Esophagus muscularis mucosa (tissue), 4 donors: ENCODE measurements around the gene SLAIN2. TPM values are rescaled to one million over a fixed set of nuclear protein-coding genes. Genes with fewer than 3 reads are reported as not detected.

Experiments used
- DNase-seq: peaks from one replicate; pipeline ENCODE4 v3.0.0-alpha.2; 2017; ENCODE audit errors: extremely low spot score
- H3K27ac ChIP-seq, 4 donors: fragments of 200-600 bp; sonication (generic); replicated peaks in 1 of 4; 1 replicate in 3 of 4; 2 replicates in 1 of 4; pipeline ENCODE4 v1.5.1; 2016 to 2019; ENCODE audit warnings: mild to moderate bottlenecking in 1 of 4
- H3K27me3 ChIP-seq, 4 donors: fragments of 200-600 bp; sonication (generic); one replicate each; pipeline versions ENCODE4 v1.5.1 to v1.6.0; 2016 to 2019
- H3K36me3 ChIP-seq, 4 donors: fragments of 200-600 bp; sonication (generic); one replicate each; pipeline ENCODE4 v1.5.1; 2016 to 2019
- H3K4me1 ChIP-seq, 4 donors: fragments of 200-600 bp; sonication (generic); one replicate each; pipeline ENCODE4 v1.5.1; 2016 to 2019
- H3K4me3 ChIP-seq, 4 donors: fragments of 200-600 bp; sonication (generic); 1 replicate in 2 of 4; 2 replicates in 2 of 4; pipeline ENCODE4 v1.5.1; 2016 to 2019; ENCODE audit warnings: mild to moderate bottlenecking in 4 of 4, moderate library complexity in 1 of 4
- H3K9me3 ChIP-seq, 4 donors: fragments of 200-600 bp; sonication (generic); 1 replicate in 3 of 4; 2 replicates in 1 of 4; pipeline ENCODE4 v1.5.1; 2016 to 2019
- CTCF ChIP-seq, 3 experiments: fragments of 200-600 bp in 2 of 3; fragments of 450-650 bp in 1 of 3; sonication (generic) in 2 of 3; IDR thresholded peaks; one replicate each; pipeline ENCODE4 v1.5.1; 2017 to 2019; ENCODE audit warnings: antibody characterized with exemption in 3 of 3, mild to moderate bottlenecking in 2 of 3, moderate library complexity in 1 of 3
- EP300 ChIP-seq: sonication (generic); formaldehyde crosslinking; IDR thresholded peaks from one replicate; pipeline ENCODE4 v1.6.1; 2017; ENCODE audit warnings: antibody characterized with exemption
- POLR2A ChIP-seq: fragments of 450-650 bp; IDR thresholded peaks from one replicate; pipeline ENCODE4 v1.6.1; 2017; ENCODE audit warnings: antibody characterized with exemption, moderate library complexity, mild to moderate bottlenecking, low read depth
- POLR2AphosphoS5 ChIP-seq, 2 donors: sonication (generic); formaldehyde crosslinking; IDR thresholded peaks; one replicate each; pipeline ENCODE4 v1.6.1; 2017; ENCODE audit warnings: antibody characterized with exemption in 2 of 2
- WGBS: methylation state at CpG from one replicate; pipeline ENCODE4 v1.1.5; 2018; 5-methylcytosine and 5-hydroxymethylcytosine counted together
- intact Hi-C: fragments of 100-400 bp; cut with DNase I; formaldehyde crosslinking; loops from one replicate; pipeline ENCODE4 v1.15.1; 2023
- total RNA-seq, 4 donors: library from RNA; depleted of rRNA; stranded (reverse); fragments of >200 nt; gene quantifications; one replicate each; pipeline versions ENCODE4 v1.1.0 to v1.2.1, GENCODE V29; 2016

Gene SLAIN2
- total RNA-seq, 4 donors from 2014 or later: 82.5 to 165 (median 111) TPM

GRCh38 chr4:48475770-48476169 lies 134.4 kb downstream of the SLAIN2 start:
- TF ChIP-seq POLR2A: no peak
- TF ChIP-seq CTCF (IDR thresholded peaks at IDR 0.05): no peak
- TF ChIP-seq POLR2AphosphoS5 (IDR thresholded peaks at IDR 0.05): no peak
- no peak for TF ChIP-seq EP300

More at GRCh38 chr4:48475770-48476169, 134.4 kb downstream of the SLAIN2 start:
- no peak for DNase-seq
- no peaks in the 10 kb centered on the region for H3K9me3 ChIP-seq
- no peak overlapping the region for H3K27ac ChIP-seq
- H3K36me3 ChIP-seq: no peaks in the 10 kb centered on the region
- no peaks in the 10 kb centered on the region for H3K4me1 ChIP-seq
- intact Hi-C loops: no loop called here
- peaks cover 0 to 11% (median 0%) of the 10 kb centered on the region in 4 donors for H3K27me3 ChIP-seq
- no peak overlapping the region for H3K4me3 ChIP-seq
- WGBS: 93% methylated on average over 6 of the region's 6 CpGs

Other genes with a start within 250 kb of the SLAIN2 start
- gene TXK, start 207.3 kb upstream of the SLAIN2 start, total RNA-seq: 1 to 10 TPM in 3 of 4 donors, under 1 TPM in 1; 0.92 to 2.1 (median 1.1) TPM
- 1 to 10 TPM; 1.5 to 2.2 (median 1.9) TPM for gene TEC, start 71.7 kb upstream of the SLAIN2 start, total RNA-seq
- under 1 TPM in 3 of 4 donors, not detected in 1; 0.32 to 0.66 (median 0.46) TPM for gene SLC10A4, start 141.8 kb downstream of the SLAIN2 start, total RNA-seq
- not detected for gene ZAR1, start 148.7 kb downstream of the SLAIN2 start, total RNA-seq